ENCODE data around the gene GATAD2A. TPM values are rescaled to one million over a fixed set of nuclear protein-coding genes. Genes with fewer than 3 reads are reported as not detected.

The GATAD2A gene
- total RNA-seq, 2 experiments from 2014 or later = 152 to 153 TPM

- Mint-ChIP-seq H3K9me3 (no peaks in the 10 kb centered on the region), H3K4me1 (peaks cover 31% of the 10 kb centered on the region), H3K4me3 (peak within 1 kb of the TSS; percentile 37), H3K27ac (no peak within 1 kb of the TSS), H3K36me3 (peaks cover 9% of the 10 kb centered on the region), H3K27me3 (peaks cover 18% of the 10 kb centered on the region)
- DNase-seq = peak; percentile 57
- ATAC-seq (ENCODE audit: low read depth) = no peak
- POLR2A ChIA-PET = interaction anchor here (1.1 to 1.9 kb wide), 5 partner anchors 22 to 126 kb away, joined by 3 to 9 read pairs (median 4); partner anchors contain the start of genes ATP13A1, LPAR2, NDUFA13 and PBX4
Observed at GRCh38 chr19:19538061-19538784, 132.7 kb downstream of the GATAD2A start, which contains the start of gene CILP2. Gene CILP2 (plus strand): TSS chr19:19538265. CDS start chr19:19538350, 85 bp downstream.

- Mint-ChIP-seq H3K9me3 (no peaks in the 10 kb centered on the region), H3K4me3 (peak overlapping the region; percentile 3), H3K36me3 (peaks cover 8% of the 10 kb centered on the region), H3K27ac (no peak overlapping the region), H3K4me1 (peaks cover 28% of the 10 kb centered on the region), H3K27me3 (peaks cover 18% of the 10 kb centered on the region)
- DNase-seq (no peak), ATAC-seq (ENCODE audit: low read depth) (no peak)
- POLR2A ChIA-PET = interaction anchor here (0.7 to 1.9 kb wide), 6 partner anchors 23 to 140 kb away, joined by 3 to 9 read pairs (median 4); partner anchors contain the start of genes ATP13A1, LPAR2, NDUFA13 and PBX4
Observed at GRCh38 chr19:19538785-19539166, 133.3 kb downstream of the GATAD2A start.

GRCh38 chr19:19539698-19540063 lies 134.2 kb downstream of the GATAD2A start:
- Mint-ChIP-seq H3K36me3 (peaks cover 3% of the 10 kb centered on the region), H3K4me3 (no peak overlapping the region), H3K27me3 (peaks cover 18% of the 10 kb centered on the region), H3K9me3 (no peaks in the 10 kb centered on the region), H3K4me1 (peaks cover 21% of the 10 kb centered on the region), H3K27ac (no peak overlapping the region)
- DNase-seq (peak; percentile 38), ATAC-seq (ENCODE audit: low read depth) (no peak)
- POLR2A ChIA-PET = interaction anchor here (1.3 to 1.9 kb wide), 3 partner anchors 24 to 89 kb away, joined by 3 to 9 read pairs (median 6); partner anchors contain the start of genes LPAR2, NDUFA13, PBX4 and TSSK6

- ATAC-seq (ENCODE audit: low read depth) (peak; percentile 37), DNase-seq (peak; percentile 79)
- Mint-ChIP-seq H3K27ac (peak overlapping the region; percentile 73), H3K4me1 (peaks cover 21% of the 10 kb centered on the region), H3K27me3 (peaks cover 18% of the 10 kb centered on the region), H3K36me3 (peaks cover 3% of the 10 kb centered on the region), H3K4me3 (peak overlapping the region; percentile 70), H3K9me3 (no peaks in the 10 kb centered on the region)
- POLR2A ChIA-PET = interaction anchor here (0.8 to 1.9 kb wide), 4 partner anchors 49 to 78 kb away, joined by 3 to 6 read pairs (median 4); partner anchors contain the start of gene PBX4
Observed at GRCh38 chr19:19540064-19540714, 134.7 kb downstream of the GATAD2A start.

GRCh38 chr19:19540715-19541515 lies 135.4 kb downstream of the GATAD2A start:
- H3K27me3 Mint-ChIP-seq = peaks cover 18% of the 10 kb centered on the region
- no peaks in the 10 kb centered on the region for H3K9me3 Mint-ChIP-seq
- peaks cover 3% of the 10 kb centered on the region for H3K36me3 Mint-ChIP-seq
- POLR2A ChIA-PET = interaction anchor here (0.8 to 1.2 kb wide), 4 partner anchors 48 to 88 kb away, joined by 3 to 4 read pairs (median 3); no protein-coding TSS in a partner anchor
- H3K27ac Mint-ChIP-seq = peak overlapping the region; percentile 73
- H3K4me3 Mint-ChIP-seq = peak overlapping the region; percentile 70
- DNase-seq (peak; percentile 84), ATAC-seq (ENCODE audit: low read depth) (peak; percentile 84)
- peaks cover 21% of the 10 kb centered on the region for H3K4me1 Mint-ChIP-seq

GRCh38 chr19:19541616-19542015 lies 136.1 kb downstream of the GATAD2A start:
- ATAC-seq (ENCODE audit: low read depth) = no peak
- Mint-ChIP-seq H3K4me3 (peak overlapping the region; percentile 70), H3K27ac (no peak overlapping the region), H3K27me3 (peaks cover 18% of the 10 kb centered on the region), H3K9me3 (no peaks in the 10 kb centered on the region), H3K36me3 (peaks cover 3% of the 10 kb centered on the region), H3K4me1 (peaks cover 21% of the 10 kb centered on the region)
- no peak for DNase-seq
- POLR2A ChIA-PET = interaction anchor here (0.9 to 1.0 kb wide), 2 partner anchors 52 to 87 kb away, joined by 3 read pairs; no protein-coding TSS in a partner anchor

- DNase-seq = peak; percentile 32
- no peak for ATAC-seq (ENCODE audit: low read depth)
- POLR2A ChIA-PET = no interaction called here
- H3K9me3 Mint-ChIP-seq = no peaks in the 10 kb centered on the region
- H3K36me3 Mint-ChIP-seq = no peaks in the 10 kb centered on the region
- no peak overlapping the region for H3K4me3 Mint-ChIP-seq
- H3K27ac Mint-ChIP-seq = no peak overlapping the region
- peaks cover 17% of the 10 kb centered on the region for H3K27me3 Mint-ChIP-seq
- peaks cover 19% of the 10 kb centered on the region for H3K4me1 Mint-ChIP-seq
Observed at GRCh38 chr19:19542507-19542906, 137.0 kb downstream of the GATAD2A start.

- Mint-ChIP-seq H3K27me3 (peaks cover 14% of the 10 kb centered on the region), H3K36me3 (no peaks in the 10 kb centered on the region), H3K4me3 (no peak overlapping the region), H3K27ac (no peak overlapping the region), H3K9me3 (no peaks in the 10 kb centered on the region), H3K4me1 (peaks cover 19% of the 10 kb centered on the region)
- ATAC-seq (ENCODE audit: low read depth) = no peak
- peak; percentile 25 for DNase-seq
- POLR2A ChIA-PET = no interaction called here
Observed at GRCh38 chr19:19543101-19543500, 137.6 kb downstream of the GATAD2A start.

- no peak for ATAC-seq (ENCODE audit: low read depth)
- peak; percentile 34 for DNase-seq
- no peak overlapping the region for H3K4me3 Mint-ChIP-seq
- peaks cover 17% of the 10 kb centered on the region for H3K4me1 Mint-ChIP-seq
- POLR2A ChIA-PET = no interaction called here
- peaks cover 11% of the 10 kb centered on the region for H3K27me3 Mint-ChIP-seq
- H3K27ac Mint-ChIP-seq = peak overlapping the region; percentile 4
- H3K9me3 Mint-ChIP-seq = no peaks in the 10 kb centered on the region
- H3K36me3 Mint-ChIP-seq = no peaks in the 10 kb centered on the region
Observed at GRCh38 chr19:19543640-19544039, 138.2 kb downstream of the GATAD2A start.

GRCh38 chr19:19544257-19544953 lies 138.9 kb downstream of the GATAD2A start:
- no peaks in the 10 kb centered on the region for H3K36me3 Mint-ChIP-seq
- H3K4me1 Mint-ChIP-seq = peaks cover 13% of the 10 kb centered on the region
- DNase-seq (peak; percentile 29), ATAC-seq (ENCODE audit: low read depth) (no peak)
- H3K27ac Mint-ChIP-seq = no peak overlapping the region
- POLR2A ChIA-PET = no interaction called here
- H3K27me3 Mint-ChIP-seq = peaks cover 3% of the 10 kb centered on the region
- no peaks in the 10 kb centered on the region for H3K9me3 Mint-ChIP-seq
- H3K4me3 Mint-ChIP-seq = no peak overlapping the region

- no peaks in the 10 kb centered on the region for H3K27me3 Mint-ChIP-seq
- H3K27ac Mint-ChIP-seq = no peak overlapping the region
Observed at GRCh38 chr19:19544954-19545591, 139.6 kb downstream of the GATAD2A start.

GRCh38 chr19:19545707-19546106 lies 140.2 kb downstream of the GATAD2A start:
- Mint-ChIP-seq H3K4me1 (peaks cover 11% of the 10 kb centered on the region), H3K9me3 (no peaks in the 10 kb centered on the region), H3K36me3 (no peaks in the 10 kb centered on the region), H3K27me3 (no peaks in the 10 kb centered on the region), H3K27ac (no peak overlapping the region), H3K4me3 (no peak overlapping the region)
- ATAC-seq (ENCODE audit: low read depth) (no peak), DNase-seq (peak; percentile 19)
- POLR2A ChIA-PET = no interaction called here

More at GRCh38 chr19:19544954-19545591, 139.6 kb downstream of the GATAD2A start:
- POLR2A ChIA-PET = no interaction called here
- no peaks in the 10 kb centered on the region for H3K9me3 Mint-ChIP-seq
- ATAC-seq (ENCODE audit: low read depth) (no peak), DNase-seq (peak; percentile 28)
- H3K36me3 Mint-ChIP-seq = no peaks in the 10 kb centered on the region
- no peak overlapping the region for H3K4me3 Mint-ChIP-seq
- H3K4me1 Mint-ChIP-seq = peaks cover 13% of the 10 kb centered on the region

All from activated naive CD8-positive, alpha-beta T cell treated with anti-CD3 and anti-CD28 coated beads, Interleukin-2, amount 10 ng/mL, durations not matched to agents 7 days and 5 days (primary cell).